ENCODE measurements around the gene MTHFD1L.

DNA sequence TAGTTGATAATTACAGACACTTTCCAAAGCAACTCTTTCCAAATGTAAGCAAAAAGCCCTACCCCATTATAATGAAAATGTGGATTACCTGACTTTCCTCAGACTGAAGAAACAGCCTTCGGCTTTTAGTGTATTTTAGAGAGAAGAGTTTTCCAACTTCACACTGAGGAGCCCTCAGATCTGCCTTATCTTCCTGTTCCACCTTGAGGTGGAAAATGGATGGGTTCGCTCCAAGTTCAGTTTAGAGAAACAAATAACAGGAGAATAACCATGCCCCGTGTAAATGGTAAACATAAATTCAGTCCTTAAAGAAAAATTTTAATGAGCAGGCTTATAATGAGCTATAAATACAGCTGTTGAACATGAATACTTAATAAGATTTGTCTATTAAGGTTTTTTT is 21.1 kb upstream of the MTHFD1L start:
- TF ChIP-seq, protein P1, sequence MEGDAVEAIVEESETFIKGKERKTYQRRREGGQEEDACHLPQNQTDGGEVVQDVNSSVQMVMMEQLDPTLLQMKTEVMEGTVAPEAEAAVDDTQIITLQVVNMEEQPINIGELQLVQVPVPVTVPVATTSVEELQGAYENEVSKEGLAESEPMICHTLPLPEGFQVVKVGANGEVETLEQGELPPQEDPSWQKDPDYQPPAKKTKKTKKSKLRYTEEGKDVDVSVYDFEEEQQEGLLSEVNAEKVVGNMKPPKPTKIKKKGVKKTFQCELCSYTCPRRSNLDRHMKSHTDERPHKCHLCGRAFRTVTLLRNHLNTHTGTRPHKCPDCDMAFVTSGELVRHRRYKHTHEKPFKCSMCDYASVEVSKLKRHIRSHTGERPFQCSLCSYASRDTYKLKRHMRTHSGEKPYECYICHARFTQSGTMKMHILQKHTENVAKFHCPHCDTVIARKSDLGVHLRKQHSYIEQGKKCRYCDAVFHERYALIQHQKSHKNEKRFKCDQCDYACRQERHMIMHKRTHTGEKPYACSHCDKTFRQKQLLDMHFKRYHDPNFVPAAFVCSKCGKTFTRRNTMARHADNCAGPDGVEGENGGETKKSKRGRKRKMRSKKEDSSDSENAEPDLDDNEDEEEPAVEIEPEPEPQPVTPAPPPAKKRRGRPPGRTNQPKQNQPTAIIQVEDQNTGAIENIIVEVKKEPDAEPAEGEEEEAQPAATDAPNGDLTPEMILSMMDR (IDR thresholded peaks at IDR 0.05): no peak
- TF ChIP-seq POLR2AphosphoS5 (IDR thresholded peaks at IDR 0.05): no peak
